ENCODE results near the gene ELMO1.

ELMO1 gene

GRCh38 chr7:37255327-37255944 is 193.2 kb downstream of the ELMO1 start:
- DNase-seq, result no peak

GRCh38 chr7:37251222-37251621 is 197.4 kb downstream of the ELMO1 start:
- no peak for DNase-seq

GRCh38 chr7:37249240-37249639 is 199.4 kb downstream of the ELMO1 start:
- DNase-seq, result no peak

GRCh38 chr7:37248396-37248861 is 200.2 kb downstream of the ELMO1 start:
- DNase-seq, result no peak

GRCh38 chr7:37247861-37248260 is 200.8 kb downstream of the ELMO1 start:
- no peak for DNase-seq

GRCh38 chr7:37245590-37245989 is 203.1 kb downstream of the ELMO1 start:
- no peak for DNase-seq

- no peak for DNase-seq
Observed at GRCh38 chr7:37236906-37237305, 211.8 kb downstream of the ELMO1 start.

- no peak for DNase-seq
Observed at GRCh38 chr7:37235813-37236212, 212.9 kb downstream of the ELMO1 start.

GRCh38 chr7:37234928-37235327 is 213.7 kb downstream of the ELMO1 start:
- no peak for DNase-seq

- no peak for DNase-seq
Observed at GRCh38 chr7:37234334-37234733, 214.3 kb downstream of the ELMO1 start.

GRCh38 chr7:37231613-37232012 is 217.1 kb downstream of the ELMO1 start:
- no peak for DNase-seq

- DNase-seq, result no peak
Observed at GRCh38 chr7:37230221-37230620, 218.4 kb downstream of the ELMO1 start.

- no peak for DNase-seq
Observed at GRCh38 chr7:37229381-37229780, 219.3 kb downstream of the ELMO1 start.

- no peak for DNase-seq
Observed at GRCh38 chr7:37225285-37225969, 223.2 kb downstream of the ELMO1 start.

GRCh38 chr7:37224746-37225145 is 223.9 kb downstream of the ELMO1 start:
- DNase-seq, result no peak

GRCh38 chr7:37220664-37221063 is 228.0 kb downstream of the ELMO1 start:
- no peak for DNase-seq

- no peak for DNase-seq
Observed at GRCh38 chr7:37218956-37219355, 229.7 kb downstream of the ELMO1 start.

GRCh38 chr7:37216923-37217322 is 231.7 kb downstream of the ELMO1 start:
- no peak for DNase-seq

GRCh38 chr7:37216156-37216852 is 232.4 kb downstream of the ELMO1 start:
- DNase-seq, result no peak

GRCh38 chr7:37215290-37215923 is 233.3 kb downstream of the ELMO1 start:
- DNase-seq, result no peak

GRCh38 chr7:37212556-37212955 is 236.1 kb downstream of the ELMO1 start:
- DNase-seq, result no peak

- DNase-seq, result no peak
Observed at GRCh38 chr7:37212051-37212450, 236.6 kb downstream of the ELMO1 start.

GRCh38 chr7:37211097-37211880 is 237.4 kb downstream of the ELMO1 start:
- DNase-seq, result no peak
